SK-N-SH treated with all-trans-retinoic acid at 6 μM for 48 hours (cell line): ENCODE results near the gene TTC23.

Experiments
- ARNTL ChIP-seq: fragments of 450-650 bp; formaldehyde crosslinking; IDR thresholded peaks from 2 replicates; pipeline ENCODE4 v1.5.0; 2020; ENCODE audit warnings: low read depth, mild to moderate bottlenecking, moderate library complexity, borderline replicate concordance
- GLIS3 ChIP-seq: fragments of 250-450 bp; sonication (Bioruptor Pico); IDR thresholded peaks from 2 replicates; pipeline ENCODE4 v1.5.0; 2020; ENCODE audit warnings: mild to moderate bottlenecking, moderate library complexity
- PPARA ChIP-seq: fragments of 250-450 bp; sonication (Bioruptor Pico); IDR thresholded peaks from 2 replicates; pipeline ENCODE4 v1.5.0; 2020; ENCODE audit warnings: mild to moderate bottlenecking, borderline replicate concordance
- RARB ChIP-seq: fragments of 250-450 bp; sonication (Bioruptor Pico); IDR thresholded peaks from 2 replicates; pipeline ENCODE4 v1.8.0; 2021; ENCODE audit warnings: mild to moderate bottlenecking, moderate library complexity
- TCF4 ChIP-seq: fragments of 250-450 bp; sonication (Bioruptor Pico); IDR thresholded peaks from 2 replicates; pipeline ENCODE4 v1.8.0; 2021; ENCODE audit warnings: mild to moderate bottlenecking, moderate library complexity, borderline replicate concordance
- ZFP30 ChIP-seq: fragments of 450-650 bp; formaldehyde crosslinking; IDR thresholded peaks from 2 replicates; pipeline ENCODE4 v1.5.0; 2022; ENCODE audit warnings: mild to moderate bottlenecking, moderate library complexity
- ZNF70 ChIP-seq: fragments of 450-650 bp; formaldehyde crosslinking; IDR thresholded peaks from 2 replicates; pipeline ENCODE4 v1.5.0; 2020; ENCODE audit warnings: mild to moderate bottlenecking, moderate library complexity
- TF ChIP-seq, protein P1 (sequence below): fragments of 250-450 bp; sonication (Bioruptor Pico); IDR thresholded peaks from 2 replicates; pipeline ENCODE4 v1.5.0; 2020; ENCODE audit warnings: mild to moderate bottlenecking, moderate library complexity

DNA sequence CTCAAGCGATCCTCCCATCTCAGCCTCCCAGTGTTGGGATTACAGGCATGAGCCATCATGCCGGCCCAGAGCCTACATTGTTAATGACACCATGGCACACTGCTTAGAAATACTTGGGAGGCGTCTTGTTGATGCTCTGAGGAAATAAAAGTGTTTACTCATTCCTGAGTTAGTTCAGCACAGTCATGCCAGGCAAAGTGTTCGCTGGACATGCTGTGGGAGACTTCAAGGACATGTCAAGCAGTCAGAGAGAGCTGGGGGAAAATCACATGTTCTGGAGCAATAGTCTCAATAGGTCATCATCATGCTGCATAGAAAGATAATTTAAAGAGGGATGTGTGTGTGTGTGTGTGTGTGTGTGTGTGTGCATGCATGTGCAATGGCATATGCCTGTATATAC, 37.5 kb downstream of the TTC23 start:
- no peak for TF ChIP-seq ZFP30 (CRISPR knock-in tag)
- no peak for TF ChIP-seq ZNF70 (CRISPR knock-in tag)
- TF ChIP-seq TCF4 (CRISPR knock-in tag): no peak
- TF ChIP-seq PPARA (CRISPR knock-in tag): no peak
- TF ChIP-seq, protein P1, sequence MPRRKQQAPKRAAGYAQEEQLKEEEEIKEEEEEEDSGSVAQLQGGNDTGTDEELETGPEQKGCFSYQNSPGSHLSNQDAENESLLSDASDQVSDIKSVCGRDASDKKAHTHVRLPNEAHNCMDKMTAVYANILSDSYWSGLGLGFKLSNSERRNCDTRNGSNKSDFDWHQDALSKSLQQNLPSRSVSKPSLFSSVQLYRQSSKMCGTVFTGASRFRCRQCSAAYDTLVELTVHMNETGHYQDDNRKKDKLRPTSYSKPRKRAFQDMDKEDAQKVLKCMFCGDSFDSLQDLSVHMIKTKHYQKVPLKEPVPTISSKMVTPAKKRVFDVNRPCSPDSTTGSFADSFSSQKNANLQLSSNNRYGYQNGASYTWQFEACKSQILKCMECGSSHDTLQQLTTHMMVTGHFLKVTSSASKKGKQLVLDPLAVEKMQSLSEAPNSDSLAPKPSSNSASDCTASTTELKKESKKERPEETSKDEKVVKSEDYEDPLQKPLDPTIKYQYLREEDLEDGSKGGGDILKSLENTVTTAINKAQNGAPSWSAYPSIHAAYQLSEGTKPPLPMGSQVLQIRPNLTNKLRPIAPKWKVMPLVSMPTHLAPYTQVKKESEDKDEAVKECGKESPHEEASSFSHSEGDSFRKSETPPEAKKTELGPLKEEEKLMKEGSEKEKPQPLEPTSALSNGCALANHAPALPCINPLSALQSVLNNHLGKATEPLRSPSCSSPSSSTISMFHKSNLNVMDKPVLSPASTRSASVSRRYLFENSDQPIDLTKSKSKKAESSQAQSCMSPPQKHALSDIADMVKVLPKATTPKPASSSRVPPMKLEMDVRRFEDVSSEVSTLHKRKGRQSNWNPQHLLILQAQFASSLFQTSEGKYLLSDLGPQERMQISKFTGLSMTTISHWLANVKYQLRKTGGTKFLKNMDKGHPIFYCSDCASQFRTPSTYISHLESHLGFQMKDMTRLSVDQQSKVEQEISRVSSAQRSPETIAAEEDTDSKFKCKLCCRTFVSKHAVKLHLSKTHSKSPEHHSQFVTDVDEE (CRISPR knock-in tag): no peak
- no peak for TF ChIP-seq ARNTL
- no peak for TF ChIP-seq RARB (CRISPR knock-in tag)
- no peak for TF ChIP-seq GLIS3
